SU-DHL-6 (cell line): ENCODE data around the gene SPATA7.
"Not testable (repeated sequence)": the region's sequence is repeated elsewhere in the genome, so short reads cannot be mapped to it uniquely, and the experiment has no call there.

Source experiments
- CTCF ChIP-seq: fragments of 200-600 bp; sonication (generic); IDR thresholded peaks from one replicate; pipeline ENCODE4 v1.5.1; 2017; ENCODE audit warnings: antibody characterized with exemption, mild to moderate bottlenecking, low read length, moderate library complexity; ENCODE audit not compliant: insufficient read depth, poor library complexity, severe bottlenecking
- EZH2phosphoT487 ChIP-seq: fragments of 200-600 bp; sonication (generic), shearing (Covaris generic); conservative IDR thresholded peaks from 2 replicates; pipeline ENCODE4 v1.6.1; 2018; ENCODE audit warnings: mild to moderate bottlenecking, antibody characterized with exemption, low read length, moderate library complexity, mixed read lengths

GRCh38 chr14:88381634-88382033 is 3.8 kb upstream of the SPATA7 start:
- TF ChIP-seq CTCF, EZH2phosphoT487: not testable (repeated sequence)
